Activated CD4-positive, alpha-beta T cell treated with anti-CD3 and anti-CD28 coated beads, Interleukin-2, amount 10 ng/mL, durations not matched to agents 7 days and 5 days (primary cell): ENCODE data around the gene HTR3B. TPM values are rescaled to one million over a fixed set of nuclear protein-coding genes. Genes with fewer than 3 reads are reported as not detected.
"Not testable (repeated sequence)": the region's sequence is repeated elsewhere in the genome, so short reads cannot be mapped to it uniquely, and the experiment has no call there.

Experiments used
- CTCF ChIA-PET: fragments of 350-600 bp; sonication (Branson Sonifier 250); formaldehyde crosslinking; loops from one replicate; lab custom pipeline; 2021; ENCODE audit warnings: antibody characterized with exemption; lab: Charles Lee
- POLR2A ChIA-PET: fragments of 350-600 bp; sonication (Branson Sonifier 250); formaldehyde crosslinking; loops from one replicate; lab custom pipeline; 2021; ENCODE audit warnings: antibody characterized with exemption; lab: Charles Lee
- DNase-seq: peaks from one replicate; pipeline ENCODE4 v3.0.0-alpha.2; 2020
- H3K27ac Mint-ChIP-seq: one replicate; pipeline ENCODE4 v1.8.0; 2021; ENCODE audit warnings: mild to moderate bottlenecking, moderate library complexity, mixed read lengths
- H3K27me3 Mint-ChIP-seq: one replicate; pipeline ENCODE4 v1.8.0; 2021; ENCODE audit warnings: mixed read lengths
- H3K36me3 Mint-ChIP-seq: one replicate; pipeline ENCODE4 v1.8.0; 2021; ENCODE audit warnings: low read depth, mixed read lengths
- H3K4me1 Mint-ChIP-seq: one replicate; pipeline ENCODE4 v1.8.0; 2021; ENCODE audit warnings: mixed read lengths
- H3K4me3 Mint-ChIP-seq: one replicate; pipeline ENCODE4 v1.8.0; 2021; ENCODE audit warnings: mild to moderate bottlenecking, moderate library complexity, mixed read lengths
- H3K9me3 Mint-ChIP-seq: one replicate; pipeline ENCODE4 v1.8.0; 2021; ENCODE audit warnings: mixed read lengths
- total RNA-seq, 2 experiments: library from RNA; stranded (reverse); gene quantifications; one replicate each; pipeline ENCODE4 v1.2.3, GENCODE V29; 2021

The HTR3B gene
- total RNA-seq, 2 experiments from 2014 or later: not detected

GRCh38 chr11:113894421-113894996 is 10.1 kb upstream of the HTR3B start:
- H3K36me3 Mint-ChIP-seq: no peaks in the 10 kb centered on the region
- ChIA-PET POLR2A (no interaction called here), CTCF (interaction anchor here (1.7 kb wide), 1 partner anchor 9 kb away, joined by 3 read pairs; no protein-coding TSS in a partner anchor)
- peaks cover 3% of the 10 kb centered on the region for H3K4me1 Mint-ChIP-seq
- H3K4me3 Mint-ChIP-seq: no peak overlapping the region
- no peak for DNase-seq
- no peaks in the 10 kb centered on the region for H3K9me3 Mint-ChIP-seq
- H3K27ac Mint-ChIP-seq: no peak overlapping the region
- H3K27me3 Mint-ChIP-seq: peaks cover 2% of the 10 kb centered on the region

GRCh38 chr11:113895367-113896155 is 9.0 kb upstream of the HTR3B start:
- CTCF ChIA-PET: interaction anchor here (0.7 to 1.8 kb wide), 11 partner anchors 8 to 370 kb away, joined by 3 to 10 read pairs (median 4); no protein-coding TSS in a partner anchor
- peaks cover 3% of the 10 kb centered on the region for H3K4me1 Mint-ChIP-seq
- DNase-seq: no peak
- POLR2A ChIA-PET: no interaction called here
- H3K36me3 Mint-ChIP-seq: no peaks in the 10 kb centered on the region
- no peak overlapping the region for H3K4me3 Mint-ChIP-seq
- H3K9me3 Mint-ChIP-seq: no peaks in the 10 kb centered on the region
- H3K27me3 Mint-ChIP-seq: peaks cover 2% of the 10 kb centered on the region
- H3K27ac Mint-ChIP-seq: no peak overlapping the region

- H3K27me3 Mint-ChIP-seq: peaks cover 4% of the 10 kb centered on the region
- DNase-seq: peak; percentile 44
- no peak overlapping the region for H3K27ac Mint-ChIP-seq
- H3K4me1 Mint-ChIP-seq: peaks cover 3% of the 10 kb centered on the region
- H3K36me3 Mint-ChIP-seq: no peaks in the 10 kb centered on the region
- no peak overlapping the region for H3K4me3 Mint-ChIP-seq
- ChIA-PET POLR2A (no interaction called here), CTCF (interaction anchor here (0.7 to 1.8 kb wide), 11 partner anchors 8 to 369 kb away, joined by 3 to 10 read pairs (median 4); partner anchors contain the start of gene HTR3B)
- no peaks in the 10 kb centered on the region for H3K9me3 Mint-ChIP-seq
Observed at GRCh38 chr11:113896156-113896879, 8.3 kb upstream of the HTR3B start.

GRCh38 chr11:113901141-113901540 is 3.5 kb upstream of the HTR3B start:
- H3K9me3 Mint-ChIP-seq: no peaks in the 10 kb centered on the region
- H3K36me3 Mint-ChIP-seq: no peaks in the 10 kb centered on the region
- POLR2A ChIA-PET: no interaction called here
- CTCF ChIA-PET: interaction anchor here (0.6 to 0.7 kb wide), 2 partner anchors 38 to 62 kb away, joined by 3 to 4 read pairs; no protein-coding TSS in a partner anchor
- DNase-seq: no peak
- H3K27me3 Mint-ChIP-seq: peaks cover 22% of the 10 kb centered on the region
- H3K27ac Mint-ChIP-seq: no peak overlapping the region
- H3K4me1 Mint-ChIP-seq: no peaks in the 10 kb centered on the region
- H3K4me3 Mint-ChIP-seq: no peak overlapping the region

GRCh38 chr11:113906038-113906437 is 1.4 kb downstream of the HTR3B start:
- Mint-ChIP-seq H3K36me3 (no peaks in the 10 kb centered on the region), H3K9me3 (no peaks in the 10 kb centered on the region), H3K27me3 (peaks cover 31% of the 10 kb centered on the region), H3K4me3 (no peak overlapping the region), H3K4me1 (no peaks in the 10 kb centered on the region), H3K27ac (no peak overlapping the region)
- ChIA-PET CTCF (interaction anchor here (1.1 kb wide), 1 partner anchor 321 kb away, joined by 3 read pairs; no protein-coding TSS in a partner anchor), POLR2A (no interaction called here)
- DNase-seq: no peak

GRCh38 chr11:113906516-113906915 is 1.9 kb downstream of the HTR3B start:
- no peaks in the 10 kb centered on the region for H3K36me3 Mint-ChIP-seq
- no peak overlapping the region for H3K27ac Mint-ChIP-seq
- CTCF ChIA-PET: interaction anchor here (1.1 kb wide), 1 partner anchor 321 kb away, joined by 3 read pairs; no protein-coding TSS in a partner anchor
- no peak overlapping the region for H3K4me3 Mint-ChIP-seq
- H3K9me3 Mint-ChIP-seq: no peaks in the 10 kb centered on the region
- peaks cover 31% of the 10 kb centered on the region for H3K27me3 Mint-ChIP-seq
- no peak for DNase-seq
- no peaks in the 10 kb centered on the region for H3K4me1 Mint-ChIP-seq
- POLR2A ChIA-PET: no interaction called here

GRCh38 chr11:113907152-113907551 is 2.6 kb downstream of the HTR3B start:
- Mint-ChIP-seq H3K4me3 (no peak overlapping the region), H3K4me1 (no peaks in the 10 kb centered on the region), H3K27ac (no peak overlapping the region), H3K27me3 (peaks cover 29% of the 10 kb centered on the region), H3K9me3 (no peaks in the 10 kb centered on the region), H3K36me3 (no peaks in the 10 kb centered on the region)
- ChIA-PET CTCF (no interaction called here), POLR2A (no interaction called here)
- DNase-seq: no peak

GRCh38 chr11:113907681-113908080 is 3.1 kb downstream of the HTR3B start:
- Mint-ChIP-seq H3K27me3 (peaks cover 24% of the 10 kb centered on the region), H3K4me3 (no peak overlapping the region), H3K9me3 (no peaks in the 10 kb centered on the region), H3K36me3 (no peaks in the 10 kb centered on the region), H3K4me1 (no peaks in the 10 kb centered on the region), H3K27ac (no peak overlapping the region)
- CTCF ChIA-PET: interaction anchor here (1.3 kb wide), 1 partner anchor 12 kb away, joined by 4 read pairs; no protein-coding TSS in a partner anchor
- POLR2A ChIA-PET: no interaction called here
- DNase-seq: no peak

GRCh38 chr11:113908098-113908497 is 3.5 kb downstream of the HTR3B start:
- ChIA-PET POLR2A (no interaction called here), CTCF (interaction anchor here (1.3 kb wide), 1 partner anchor 12 kb away, joined by 4 read pairs; no protein-coding TSS in a partner anchor)
- no peaks in the 10 kb centered on the region for H3K4me1 Mint-ChIP-seq
- H3K27me3 Mint-ChIP-seq: peaks cover 24% of the 10 kb centered on the region
- no peak for DNase-seq
- no peaks in the 10 kb centered on the region for H3K9me3 Mint-ChIP-seq
- no peaks in the 10 kb centered on the region for H3K36me3 Mint-ChIP-seq
- no peak overlapping the region for H3K4me3 Mint-ChIP-seq
- H3K27ac Mint-ChIP-seq: no peak overlapping the region

GRCh38 chr11:113911491-113911890 is 6.9 kb downstream of the HTR3B start:
- H3K9me3 Mint-ChIP-seq, H3K4me1 Mint-ChIP-seq, H3K36me3 Mint-ChIP-seq, CTCF ChIA-PET, POLR2A ChIA-PET, DNase-seq, H3K27ac Mint-ChIP-seq, H3K4me3 Mint-ChIP-seq: not testable (repeated sequence)
- peaks cover 14% of the 10 kb centered on the region for H3K27me3 Mint-ChIP-seq

- Mint-ChIP-seq H3K4me1 (no peaks in the 10 kb centered on the region), H3K9me3 (no peaks in the 10 kb centered on the region), H3K36me3 (no peaks in the 10 kb centered on the region), H3K4me3 (no peak overlapping the region), H3K27me3 (peaks cover 6% of the 10 kb centered on the region), H3K27ac (no peak overlapping the region)
- ChIA-PET CTCF (no interaction called here), POLR2A (no interaction called here)
- no peak for DNase-seq
Observed at GRCh38 chr11:113923572-113923971, 19.0 kb downstream of the HTR3B start.

GRCh38 chr11:113926273-113927197 is 21.9 kb downstream of the HTR3B start:
- H3K36me3 Mint-ChIP-seq: no peaks in the 10 kb centered on the region
- CTCF ChIA-PET: no interaction called here
- H3K4me3 Mint-ChIP-seq: no peak overlapping the region
- H3K4me1 Mint-ChIP-seq: no peaks in the 10 kb centered on the region
- no peak overlapping the region for H3K27ac Mint-ChIP-seq
- H3K27me3 Mint-ChIP-seq: peaks cover 10% of the 10 kb centered on the region
- H3K9me3 Mint-ChIP-seq: no peaks in the 10 kb centered on the region
- DNase-seq: no peak
- POLR2A ChIA-PET: no interaction called here
